Right cardiac atrium (tissue), 5 donors: ENCODE measurements around the gene RASSF4. TPM values are rescaled to one million over a fixed set of nuclear protein-coding genes. Genes with fewer than 3 reads are reported as not detected.

ENCODE experiments used
- ATAC-seq, 2 donors: fragments of 200-7000 bp; cut with Tn5 transposase; one replicate each; pipeline versions ENCODE4 v1.8.0 to v1.9.1; 2020; ENCODE audit warnings: moderate library complexity in 2 of 2, mild to moderate bottlenecking in 1 of 2
- DNase-seq, 3 donors: peaks; one replicate each; pipeline ENCODE4 v3.0.0-alpha.2; 2020
- H3K27ac ChIP-seq: one replicate; pipeline ENCODE4 v1.5.1; 2013; ENCODE audit warnings: mild to moderate bottlenecking, low read length, control low read depth, moderate library complexity
- H3K27me3 ChIP-seq: one replicate; pipeline ENCODE4 v1.6.1; 2013; ENCODE audit not compliant: control insufficient read depth, insufficient read depth
- H3K4me1 ChIP-seq: one replicate; pipeline ENCODE4 v1.6.1; 2013; ENCODE audit warnings: low read length; ENCODE audit not compliant: control insufficient read depth, insufficient read depth
- H3K4me3 ChIP-seq: one replicate; pipeline ENCODE4 v1.5.1; 2013; ENCODE audit warnings: low read length, control low read depth
- H3K9me3 ChIP-seq: one replicate; pipeline ENCODE4 v1.6.1; 2013; ENCODE audit warnings: low read length; ENCODE audit not compliant: control insufficient read depth
- WGBS: extraction: QIAGEN DNeasy Blood & Tissue Kit; methylation state at CpG from one replicate; pipeline ENCODE4 v1.1.7; 2013; 5-methylcytosine and 5-hydroxymethylcytosine counted together
- intact Hi-C, 4 donors: fragments of 100-400 bp; cut with DNase I; formaldehyde crosslinking; loops; one replicate each; pipeline versions ENCODE4 v1.11.0 to v1.14.0; 2022 to 2023
- polyA plus RNA-seq: library from polyadenylated mRNA; stranded (reverse); fragments of 200-250 nt; gene quantifications from one replicate; pipeline ENCODE4 v1.2.3, GENCODE V29; 2013
- total RNA-seq, 4 donors: library from RNA; stranded (reverse); fragmentation: NEBNext Ultra II Directional; extraction: Animal tissue kit (Norgen Biotek cat#: 25700); gene quantifications; one replicate each; pipeline ENCODE4 v1.2.1, GENCODE V29; 2021
- donor health status: healthy with polysubstance abuse.
- donor health status: DM: no; HTN: yes; CAD: no.
- donor health status: DM: no; HTN: no; CAD: no.
- donor health status: DM: no; HTN: yes; CAD: no; lungs with severe emphysema.
- donor health status: DM: yes; HTN: yes; CAD: no.

The RASSF4 gene
- total and polyA plus RNA-seq, 5 donors: 45.4 to 92.1 (median 71.3) TPM

DNA sequence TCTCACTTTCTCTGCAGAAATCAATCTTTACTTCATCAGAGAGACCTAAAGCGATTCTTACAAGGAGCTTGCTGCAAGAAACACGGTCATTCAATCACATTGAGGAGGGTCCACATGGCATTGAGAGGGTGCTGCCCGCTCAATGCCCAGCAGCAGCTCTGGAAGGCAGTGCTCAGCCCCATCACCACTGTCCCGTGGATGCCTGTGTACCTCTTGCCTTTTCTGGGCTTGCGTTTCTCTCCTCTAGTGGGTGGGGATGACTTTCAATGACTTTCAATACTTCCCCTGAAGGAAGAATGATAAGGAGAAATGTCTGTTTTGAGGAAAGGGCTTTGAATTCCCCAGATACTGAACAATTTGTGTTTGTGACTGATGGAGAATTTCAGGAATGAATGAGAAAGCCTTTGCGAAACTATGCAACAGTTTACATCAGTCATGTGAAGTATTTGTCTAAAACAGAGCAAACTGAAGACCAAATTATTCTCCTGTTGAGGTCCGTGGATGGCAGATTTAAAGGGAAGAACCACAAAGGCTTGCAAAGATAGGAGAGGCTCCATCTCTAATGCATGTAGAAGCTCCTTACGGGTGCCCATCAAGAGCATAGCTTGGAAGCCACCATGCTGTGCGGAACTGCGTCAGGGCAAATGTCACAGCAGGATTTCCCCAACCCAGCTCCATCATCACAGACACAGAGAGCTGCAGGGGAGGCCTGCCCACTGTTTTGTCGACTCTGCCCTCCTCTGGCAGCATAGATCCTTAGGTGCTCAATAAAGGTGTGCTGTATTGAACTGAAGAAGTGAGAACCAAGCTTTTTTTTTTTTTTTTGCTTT is 34.5 kb downstream of the RASSF4 start:
- Histone ChIP-seq H3K27ac (peak overlapping the region; percentile 77), H3K9me3 (no peaks in the 10 kb centered on the region), H3K27me3 (no peaks in the 10 kb centered on the region), H3K4me3 (no peak overlapping the region), H3K4me1 (peaks cover 36% of the 10 kb centered on the region)
- DNase-seq (no peak), ATAC-seq (no peak)
- intact Hi-C loops: no loop called here
- WGBS: 78% methylated on average over 11 of the region's 11 CpGs

DNA sequence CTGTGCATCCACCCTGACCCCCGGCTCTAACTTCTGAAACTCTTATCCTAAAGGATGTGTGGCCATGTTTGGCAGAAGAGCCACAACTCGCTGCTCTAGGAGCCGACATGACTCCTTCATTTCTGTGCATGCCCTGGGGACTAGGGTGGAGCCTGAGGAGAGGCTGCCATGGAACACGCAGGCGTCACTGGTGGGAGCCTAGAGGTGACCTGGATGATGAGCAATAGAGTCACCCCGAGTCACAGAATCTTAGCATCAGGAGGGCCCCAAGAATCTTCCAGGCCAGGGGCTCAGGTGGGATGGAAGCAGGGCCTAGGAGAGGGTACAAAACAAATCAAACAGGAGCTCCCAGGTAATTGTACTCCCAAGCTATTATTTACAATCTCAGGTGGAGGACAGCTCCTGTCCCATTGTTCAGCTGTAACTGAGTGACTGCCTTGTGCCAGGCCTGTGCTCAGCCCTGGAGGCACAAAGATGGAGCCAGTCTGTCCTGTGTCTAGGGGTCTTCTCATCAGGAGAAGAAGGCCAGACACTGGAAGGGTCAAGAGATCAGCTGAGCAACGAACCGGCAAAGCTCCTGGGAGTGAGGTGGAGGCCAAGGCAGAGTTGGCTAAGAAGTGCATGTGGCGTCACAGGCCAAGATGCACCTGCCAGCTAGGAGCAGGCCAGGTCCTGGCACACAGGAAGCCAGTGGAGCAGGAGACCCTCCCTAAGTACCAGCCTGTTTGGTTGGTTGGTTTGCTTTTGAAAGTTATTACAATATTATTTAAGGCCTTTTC is 35.3 kb downstream of the RASSF4 start:
- peaks cover 36% of the 10 kb centered on the region for H3K4me1 ChIP-seq

DNA sequence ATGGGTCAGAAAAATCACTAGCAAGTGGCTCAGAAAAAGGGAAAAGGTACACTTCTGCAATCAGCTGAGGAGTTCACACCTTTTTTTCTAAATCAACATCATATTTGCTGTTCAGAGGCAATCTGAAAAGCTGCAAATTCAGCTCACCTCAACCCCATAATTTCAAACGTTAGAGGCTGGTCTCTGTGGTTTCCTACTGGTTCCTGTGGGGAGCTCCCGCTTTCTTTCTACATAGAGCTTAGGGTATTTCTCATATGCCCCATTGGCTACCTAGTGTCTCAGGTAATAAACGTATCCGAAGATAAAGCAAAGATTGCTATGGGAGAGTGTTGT is 35.9 kb downstream of the RASSF4 start:
- WGBS: 25% methylated on average over 4 of the region's 4 CpGs
- Histone ChIP-seq H3K27ac (peak overlapping the region; percentile 79), H3K4me3 (no peak overlapping the region)

More for the DNA sequence above, 35.3 kb downstream of the RASSF4 start:
- DNase-seq (peak in 2 of 3 donors; percentile 57 to 74), ATAC-seq (no peak)
- Histone ChIP-seq H3K9me3 (no peaks in the 10 kb centered on the region), H3K27me3 (no peaks in the 10 kb centered on the region), H3K4me3 (no peak overlapping the region), H3K27ac (peak overlapping the region; percentile 77)
- intact Hi-C loops: no loop called here
- WGBS: 66% methylated on average over 9 of the region's 9 CpGs

DNA sequence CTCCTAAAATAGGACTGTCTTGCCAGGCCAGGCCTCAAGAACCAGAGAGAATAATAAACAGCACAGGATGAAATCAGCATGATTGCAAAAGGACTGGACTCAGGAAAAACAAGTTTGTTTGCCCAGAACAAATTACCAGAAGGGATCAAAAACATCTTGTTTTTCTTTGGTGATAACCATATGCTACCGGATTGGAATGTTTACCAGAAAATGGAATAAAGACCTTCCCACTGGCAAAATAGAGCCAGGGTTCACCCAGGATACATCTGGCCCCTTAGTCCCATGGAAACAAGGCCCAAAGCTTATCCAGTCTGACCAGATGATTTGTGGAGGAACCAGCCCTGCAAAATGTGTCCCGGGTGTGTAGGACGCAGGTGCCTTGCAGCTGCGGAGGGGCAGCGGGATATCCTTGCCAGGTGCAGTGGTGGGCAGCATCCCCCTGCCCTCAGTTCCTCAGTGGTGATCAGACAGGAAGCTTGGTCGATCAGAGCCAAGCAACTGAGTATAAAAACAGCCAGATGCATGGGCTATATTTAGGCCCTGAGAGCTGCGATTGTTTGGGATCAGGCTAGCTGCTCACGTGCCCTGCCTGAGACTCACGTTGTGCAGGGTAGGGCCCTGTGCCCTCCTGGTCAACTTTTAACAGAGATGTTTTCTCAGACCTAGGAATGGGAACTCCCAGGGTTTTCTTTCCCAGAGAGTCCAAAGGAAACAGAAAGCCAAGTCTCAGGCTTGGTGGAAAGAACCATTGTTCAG is 36.5 kb downstream of the RASSF4 start:
- H3K9me3 ChIP-seq: no peaks in the 10 kb centered on the region
- H3K27me3 ChIP-seq: no peaks in the 10 kb centered on the region
- intact Hi-C loops: loop anchor here in 1 of 4 donors (2.0 kb wide), 1 partner anchor 15 kb away; no protein-coding TSS in a partner anchor
- peak overlapping the region; percentile 99 for H3K27ac ChIP-seq
- ATAC-seq (peak; percentile 66 to 72), DNase-seq (peak; percentile 62 to 87 (median 82))
- no peak overlapping the region for H3K4me3 ChIP-seq
- 6% methylated on average over 9 of the region's 9 CpGs for WGBS
- H3K4me1 ChIP-seq: peaks cover 34% of the 10 kb centered on the region

More for the DNA sequence above, 35.9 kb downstream of the RASSF4 start:
- intact Hi-C loops: no loop called here
- no peaks in the 10 kb centered on the region for H3K9me3 ChIP-seq
- peaks cover 34% of the 10 kb centered on the region for H3K4me1 ChIP-seq
- DNase-seq (no peak), ATAC-seq (no peak)
- no peaks in the 10 kb centered on the region for H3K27me3 ChIP-seq

DNA sequence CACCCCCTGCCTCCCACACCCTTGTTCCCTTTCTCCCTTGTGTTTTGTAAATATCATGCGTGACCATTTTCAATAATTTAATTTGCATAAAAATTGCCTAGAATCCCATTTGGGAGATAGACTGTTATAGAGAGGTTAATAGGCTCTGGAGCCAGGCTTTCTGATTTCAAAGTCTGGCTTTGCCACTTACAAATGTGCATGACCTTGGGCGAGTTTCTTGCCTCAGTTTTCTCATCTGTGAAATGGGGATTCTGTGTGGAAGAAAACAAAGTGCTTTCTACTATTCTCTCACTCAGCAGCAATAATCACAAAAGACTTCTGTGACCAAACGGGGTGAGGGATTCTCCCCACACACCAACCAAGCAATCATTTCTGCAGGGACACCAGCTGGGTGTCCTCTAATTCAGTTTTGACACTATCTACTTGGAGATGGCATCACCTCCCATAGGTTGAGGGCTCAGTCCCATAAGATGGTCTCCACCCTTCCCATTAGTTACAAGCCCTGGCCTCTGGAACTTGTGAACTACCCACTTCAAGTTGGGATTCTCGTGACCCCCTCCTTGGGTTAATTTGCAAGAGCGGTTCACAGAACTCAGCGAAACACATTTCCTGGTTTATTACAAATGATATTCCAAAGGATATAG is 37.6 kb downstream of the RASSF4 start:
- Histone ChIP-seq H3K27ac (peak overlapping the region; percentile 99), H3K4me3 (no peak overlapping the region), H3K27me3 (no peaks in the 10 kb centered on the region), H3K9me3 (no peaks in the 10 kb centered on the region), H3K4me1 (peaks cover 30% of the 10 kb centered on the region)
- intact Hi-C loops: loop anchor here in 1 of 4 donors (2.0 kb wide), 1 partner anchor 16 kb away; no protein-coding TSS in a partner anchor
- DNase-seq (no peak), ATAC-seq (no peak)
- WGBS: 82% methylated on average over 6 of the region's 6 CpGs

DNA sequence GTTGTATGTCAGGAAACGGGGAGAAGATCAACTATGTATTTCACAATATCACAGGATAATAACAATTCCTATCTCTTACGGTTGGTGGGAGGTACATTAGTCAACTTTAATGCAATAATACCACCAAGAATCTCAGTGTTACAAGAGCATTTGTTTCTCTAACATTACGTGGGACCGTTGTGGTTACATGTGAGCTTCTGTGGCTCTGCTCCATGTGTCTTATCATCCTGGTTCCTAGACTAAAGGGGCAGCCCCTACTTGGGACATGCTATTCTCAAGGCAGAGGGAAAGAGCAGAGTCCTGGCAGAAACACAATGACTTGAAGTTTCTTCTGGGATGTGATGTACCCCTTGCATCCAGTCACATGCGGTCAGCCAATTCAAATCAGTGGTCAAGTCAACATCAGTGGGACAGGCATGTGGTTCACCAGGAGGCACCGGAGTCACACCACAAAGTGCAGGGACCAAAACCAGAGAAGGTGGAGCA is 38.6 kb downstream of the RASSF4 start:
- peaks cover 27% of the 10 kb centered on the region for H3K4me1 ChIP-seq
- no peaks in the 10 kb centered on the region for H3K27me3 ChIP-seq
- peak overlapping the region; percentile 99 for H3K27ac ChIP-seq
- WGBS: 51% methylated on average over 6 of the region's 6 CpGs
- ATAC-seq: peak in 1 of 2 donors; percentile 8
- intact Hi-C loops: no loop called here
- H3K9me3 ChIP-seq: no peaks in the 10 kb centered on the region
- DNase-seq: peak; percentile 22 to 46 (median 24)
- H3K4me3 ChIP-seq: no peak overlapping the region

DNA sequence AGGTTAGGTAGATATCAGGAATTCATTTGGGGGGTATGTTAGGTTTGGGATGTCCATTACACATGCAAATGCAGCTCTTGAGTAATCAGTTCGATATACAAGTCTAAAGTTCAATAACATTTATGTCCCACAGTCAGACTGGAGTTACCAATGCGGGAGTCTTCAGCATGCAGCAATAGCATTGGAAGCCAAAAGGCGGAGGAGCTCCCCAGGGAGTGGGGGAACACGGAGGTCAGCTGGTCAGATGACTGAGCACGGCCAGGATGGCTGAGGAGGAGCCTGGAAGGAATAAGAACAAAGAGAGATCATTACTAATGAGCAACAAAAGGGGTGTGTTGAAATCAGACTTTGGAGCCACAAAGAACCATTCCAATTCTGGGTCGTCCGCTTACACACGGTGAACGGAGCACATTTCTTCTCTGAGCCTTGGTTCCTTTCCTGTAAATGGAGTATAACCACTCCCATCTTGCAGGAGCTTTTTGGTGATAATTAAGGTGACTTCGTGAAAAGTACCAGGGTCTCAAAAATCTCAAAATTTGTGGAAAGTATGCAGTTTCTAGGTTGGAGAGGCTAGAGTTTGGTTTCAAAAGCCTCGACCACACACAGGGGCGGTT is 40.6 kb downstream of the RASSF4 start:
- Histone ChIP-seq H3K4me1 (peaks cover 17% of the 10 kb centered on the region), H3K4me3 (peak overlapping the region; percentile 85), H3K27ac (peak overlapping the region; percentile 98), H3K9me3 (no peaks in the 10 kb centered on the region), H3K27me3 (no peaks in the 10 kb centered on the region)
- intact Hi-C loops: no loop called here
- 28% methylated on average over 12 of the region's 12 CpGs for WGBS
- DNase-seq: peak; percentile 92 to 94 (median 93)
- peak; percentile 49 to 71 for ATAC-seq

DNA sequence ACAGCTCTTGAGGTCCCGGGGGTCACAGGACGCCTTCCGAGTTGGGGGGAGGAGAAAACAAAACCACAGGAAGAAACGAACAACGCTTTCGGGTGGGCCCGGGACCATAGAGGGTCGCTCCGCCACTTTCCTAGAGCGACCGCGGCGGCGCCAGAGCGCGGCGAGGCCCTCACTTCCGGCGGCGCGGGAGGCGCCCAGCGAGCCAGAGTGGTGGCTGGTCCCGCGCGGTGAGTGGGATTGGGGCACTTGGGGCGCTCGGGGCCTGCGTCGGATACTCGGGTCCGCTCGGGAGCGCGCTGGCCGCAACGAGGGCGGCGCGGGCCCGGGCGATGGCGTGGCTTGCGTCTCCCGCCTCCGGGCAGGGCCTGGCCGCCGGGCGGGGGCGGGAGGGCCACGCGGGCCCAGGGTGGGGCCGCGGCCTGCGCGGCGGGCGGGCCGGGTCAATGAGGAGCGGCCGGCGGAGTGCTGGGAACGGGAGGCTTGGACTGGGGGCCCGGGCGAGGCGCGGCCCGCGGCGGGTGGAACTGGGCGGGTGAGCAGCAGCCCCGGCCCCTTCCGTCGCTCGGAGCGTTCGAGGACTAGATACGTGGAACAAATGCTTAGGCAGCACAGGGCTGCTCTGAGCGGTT is 41.3 kb downstream of the RASSF4 start, which contains the start of gene ZNF22:
TSS of gene ZNF22 (plus strand) at position 172 of the 629 bp plus-strand sequence. CDS start 2,446 bp downstream, outside the sequence.
- intact Hi-C loops: no loop called here
- DNase-seq (peak; percentile 73 to 91 (median 91)), ATAC-seq (peak; percentile 73 to 74)
- no peaks in the 10 kb centered on the region for H3K9me3 ChIP-seq
- peak within 1 kb of the TSS; percentile 98 for H3K27ac ChIP-seq
- peak within 1 kb of the TSS; percentile 85 for H3K4me3 ChIP-seq
- under 1% methylated on average over 79 of the region's 79 CpGs for WGBS
- peaks cover 17% of the 10 kb centered on the region for H3K4me1 ChIP-seq
- H3K27me3 ChIP-seq: no peaks in the 10 kb centered on the region

DNA sequence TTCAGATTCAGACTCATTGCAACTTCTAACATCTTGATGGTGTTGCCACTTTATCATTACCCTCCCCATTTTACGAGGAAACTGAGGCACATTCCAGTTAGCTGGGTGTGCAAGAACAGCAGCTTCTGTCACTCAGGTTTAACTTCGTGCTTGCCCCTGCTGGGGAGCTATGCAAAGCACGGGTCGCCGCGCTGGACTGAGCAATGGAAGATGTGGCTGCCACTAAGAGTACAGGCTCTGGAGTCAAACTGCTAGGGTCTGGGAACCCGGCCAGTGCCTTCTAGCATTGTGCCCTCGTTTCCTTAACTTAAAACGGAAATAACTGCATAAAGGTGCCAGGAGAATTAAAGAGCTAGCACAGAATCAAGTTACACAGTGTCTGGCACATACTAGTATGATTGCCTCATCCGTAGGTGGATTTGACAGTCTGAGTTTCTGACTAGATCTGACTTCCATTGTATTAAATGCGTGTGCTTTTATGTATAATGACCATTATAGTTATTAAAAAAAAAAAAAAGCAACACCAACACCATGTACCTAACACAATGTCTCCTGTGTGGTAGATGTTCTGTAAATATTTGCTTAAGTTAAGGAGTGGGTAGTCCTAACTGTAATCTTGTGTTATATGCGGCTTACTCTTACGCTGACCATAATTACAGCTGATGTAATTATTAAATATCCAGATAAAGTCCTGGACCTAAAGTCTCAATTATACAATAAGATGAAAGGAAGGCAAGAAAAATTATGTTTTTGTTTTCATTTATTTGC is 42.0 kb downstream of the RASSF4 start:
- 7% methylated on average over 13 of the region's 13 CpGs for WGBS
- DNase-seq (peak; percentile 72 to 92 (median 87)), ATAC-seq (peak; percentile 57 to 59)
- peak overlapping the region; percentile 98 for H3K27ac ChIP-seq
- intact Hi-C loops: no loop called here
- H3K9me3 ChIP-seq: no peaks in the 10 kb centered on the region
- peak overlapping the region; percentile 85 for H3K4me3 ChIP-seq
- no peaks in the 10 kb centered on the region for H3K27me3 ChIP-seq
- peaks cover 12% of the 10 kb centered on the region for H3K4me1 ChIP-seq
